Measurements from ENCODE around the gene RNF212B. TPM values are rescaled to one million over a fixed set of nuclear protein-coding genes. Genes with fewer than 3 reads are reported as not detected.

RNF212B gene
- total and polyA plus RNA-seq, 9 donors: not detected

DNA sequence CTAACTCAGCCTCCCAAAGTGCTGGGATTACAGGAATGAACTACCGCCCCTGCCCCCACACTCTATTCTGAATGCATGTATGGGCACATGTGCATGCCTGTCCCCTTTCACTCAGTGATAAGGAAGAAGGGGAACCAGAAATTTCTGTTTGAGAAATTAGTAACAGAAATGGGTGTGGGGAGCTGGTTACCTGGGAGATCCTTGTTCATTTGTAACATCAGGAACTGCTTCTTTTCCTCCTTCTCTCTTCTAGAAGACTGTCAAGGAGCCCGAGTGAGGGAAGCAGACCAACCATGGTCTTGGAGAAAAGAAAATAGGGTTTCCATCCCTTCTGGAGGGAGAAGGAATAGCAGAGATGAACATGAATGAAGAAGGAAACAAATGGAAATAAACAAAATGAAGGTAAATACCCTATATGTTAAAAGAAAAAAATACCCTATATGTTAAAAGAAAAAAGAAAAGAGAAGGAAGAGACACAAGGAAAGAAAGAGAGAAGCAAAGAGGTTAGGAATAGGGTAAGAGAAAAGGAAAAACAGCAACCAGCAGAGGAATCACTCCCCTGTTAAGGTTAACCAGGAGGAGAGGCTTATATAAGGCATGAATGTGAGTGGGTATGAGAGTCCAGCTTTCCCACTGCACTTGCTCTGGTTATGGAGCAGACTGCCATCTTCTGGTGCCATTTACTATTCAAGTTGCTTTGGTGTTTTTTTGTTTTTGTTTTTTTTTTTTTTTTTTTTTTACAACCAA lies 61.6 kb downstream of the RNF212B start:
- intact Hi-C loops (cut with DNase I): loop anchor here in 1 of 4 donors (10.0 kb wide), 1 partner anchor 175 kb away; no protein-coding TSS in a partner anchor

DNA sequence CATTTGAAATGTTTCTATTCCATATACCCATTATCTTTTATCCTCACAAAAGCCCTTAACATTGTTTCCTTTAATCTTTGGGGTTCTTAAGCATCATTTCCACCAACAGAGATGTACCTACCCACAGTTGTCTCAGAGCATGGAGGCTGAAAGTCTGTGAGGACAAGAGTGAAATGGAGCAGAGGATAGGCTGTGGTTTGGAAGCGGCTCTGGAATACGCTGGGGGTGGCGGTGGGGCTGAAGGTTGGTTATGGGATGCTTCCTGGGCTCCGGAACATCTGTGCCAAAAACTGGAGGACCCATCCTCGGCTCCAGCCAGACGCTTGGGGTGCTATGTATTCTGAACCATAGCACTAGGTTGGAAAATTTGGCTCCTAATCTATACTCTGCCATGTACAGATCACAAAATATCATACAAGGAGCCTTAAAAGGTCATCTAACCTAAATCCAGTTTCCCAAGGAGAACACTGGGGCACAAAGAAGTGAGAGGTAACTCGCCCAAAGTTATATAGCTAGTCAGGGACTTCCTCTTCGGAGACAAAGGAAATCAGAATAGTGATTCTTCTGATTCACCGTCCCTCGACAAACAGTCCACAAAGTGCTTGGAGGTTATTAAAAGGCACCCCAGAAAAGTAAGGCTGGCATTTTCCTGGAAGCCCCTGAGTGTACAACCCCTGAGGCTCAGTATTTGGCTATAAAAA lies 62.4 kb downstream of the RNF212B start:
- peak in 1 of 5 donors; percentile 54 for DNase-seq
- H3K27ac ChIP-seq: peak overlapping the region; percentile 92 to 94
- H3K4me3 ChIP-seq: peak overlapping the region; percentile 63
- TF ChIP-seq EP300 (IDR thresholded peaks at IDR 0.05) (no peak), POLR2A (IDR thresholded peaks at IDR 0.05) (no peak)
- no peaks in the 10 kb centered on the region for H3K27me3 ChIP-seq
- no peaks in the 10 kb centered on the region for H3K9me3 ChIP-seq
- no peaks in the 10 kb centered on the region for H3K4me1 ChIP-seq (ENCODE audit: insufficient read depth)
- intact Hi-C loops (cut with DNase I): loop anchor here in 2 of 4 donors (5.0 to 10.0 kb wide), 2 partner anchors 175 to 293 kb away; no protein-coding TSS in a partner anchor
- WGBS, 3 donors: 75 to 80% (median 78%) methylated on average over 10 of the region's 10 CpGs
- no peaks in the 10 kb centered on the region for H3K36me3 ChIP-seq

More for the DNA sequence above, 61.6 kb downstream of the RNF212B start:
- Histone ChIP-seq H3K27ac (no peak overlapping the region), H3K9me3 (no peaks in the 10 kb centered on the region), H3K27me3 (no peaks in the 10 kb centered on the region), H3K36me3 (no peaks in the 10 kb centered on the region), H3K4me1 (ENCODE audit: insufficient read depth) (no peaks in the 10 kb centered on the region), H3K4me3 (no peak overlapping the region)
- DNase-seq: peak in 1 of 5 donors; percentile 17
- TF ChIP-seq, protein P1, sequence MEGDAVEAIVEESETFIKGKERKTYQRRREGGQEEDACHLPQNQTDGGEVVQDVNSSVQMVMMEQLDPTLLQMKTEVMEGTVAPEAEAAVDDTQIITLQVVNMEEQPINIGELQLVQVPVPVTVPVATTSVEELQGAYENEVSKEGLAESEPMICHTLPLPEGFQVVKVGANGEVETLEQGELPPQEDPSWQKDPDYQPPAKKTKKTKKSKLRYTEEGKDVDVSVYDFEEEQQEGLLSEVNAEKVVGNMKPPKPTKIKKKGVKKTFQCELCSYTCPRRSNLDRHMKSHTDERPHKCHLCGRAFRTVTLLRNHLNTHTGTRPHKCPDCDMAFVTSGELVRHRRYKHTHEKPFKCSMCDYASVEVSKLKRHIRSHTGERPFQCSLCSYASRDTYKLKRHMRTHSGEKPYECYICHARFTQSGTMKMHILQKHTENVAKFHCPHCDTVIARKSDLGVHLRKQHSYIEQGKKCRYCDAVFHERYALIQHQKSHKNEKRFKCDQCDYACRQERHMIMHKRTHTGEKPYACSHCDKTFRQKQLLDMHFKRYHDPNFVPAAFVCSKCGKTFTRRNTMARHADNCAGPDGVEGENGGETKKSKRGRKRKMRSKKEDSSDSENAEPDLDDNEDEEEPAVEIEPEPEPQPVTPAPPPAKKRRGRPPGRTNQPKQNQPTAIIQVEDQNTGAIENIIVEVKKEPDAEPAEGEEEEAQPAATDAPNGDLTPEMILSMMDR (IDR thresholded peaks at IDR 0.05): no peak
- TF ChIP-seq EP300 (IDR thresholded peaks at IDR 0.05) (no peak), POLR2A (IDR thresholded peaks at IDR 0.05) (no peak)
- 82 to 95% (median 89%) methylated on average over 2 of the region's 2 CpGs for WGBS, 3 donors

DNA sequence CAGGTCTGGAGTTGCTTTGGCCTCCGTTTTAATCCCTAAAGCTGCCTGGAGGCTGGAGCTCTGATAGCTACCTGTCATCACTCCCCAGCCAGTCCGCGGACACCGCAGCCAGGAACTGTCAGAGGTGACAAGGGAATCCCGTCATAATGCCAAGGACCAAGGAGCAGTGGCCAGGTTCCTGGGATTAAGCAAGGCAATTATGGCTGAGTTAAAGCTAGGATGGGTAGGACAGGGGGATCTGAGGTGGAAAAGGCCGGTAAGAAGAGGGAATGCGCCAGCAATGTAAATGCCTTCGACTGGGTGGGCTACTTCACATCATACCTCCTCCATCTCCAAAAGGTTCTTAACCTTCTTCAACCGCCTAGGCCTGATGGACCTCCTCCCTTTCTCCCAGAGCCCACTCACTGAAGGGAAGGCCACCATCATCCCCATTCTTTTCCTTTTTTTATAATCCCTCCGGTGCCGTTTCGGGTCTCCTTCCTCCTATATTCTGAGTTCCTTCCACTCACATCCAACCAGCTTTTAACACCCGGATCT lies 63.0 kb downstream of the RNF212B start:
- Histone ChIP-seq H3K36me3 (no peaks in the 10 kb centered on the region), H3K27ac (peak overlapping the region; percentile 92 to 94), H3K27me3 (no peaks in the 10 kb centered on the region), H3K4me3 (peak overlapping the region; percentile 63), H3K9me3 (no peaks in the 10 kb centered on the region), H3K4me1 (ENCODE audit: insufficient read depth) (no peaks in the 10 kb centered on the region)
- DNase-seq: peak in 4 of 5 donors; percentile 48 to 63 (median 59)
- TF ChIP-seq, protein P1 (IDR thresholded peaks at IDR 0.05): no peak
- no peak for TF ChIP-seq EP300 (IDR thresholded peaks at IDR 0.05)
- no peak for TF ChIP-seq POLR2A (IDR thresholded peaks at IDR 0.05)
- intact Hi-C loops (cut with DNase I): loop anchor here in 1 of 4 donors (5.0 kb wide), 1 partner anchor 293 kb away; no protein-coding TSS in a partner anchor
- WGBS, 3 donors: 2 to 5% (median 3%) methylated on average over 13 of the region's 13 CpGs

DNA sequence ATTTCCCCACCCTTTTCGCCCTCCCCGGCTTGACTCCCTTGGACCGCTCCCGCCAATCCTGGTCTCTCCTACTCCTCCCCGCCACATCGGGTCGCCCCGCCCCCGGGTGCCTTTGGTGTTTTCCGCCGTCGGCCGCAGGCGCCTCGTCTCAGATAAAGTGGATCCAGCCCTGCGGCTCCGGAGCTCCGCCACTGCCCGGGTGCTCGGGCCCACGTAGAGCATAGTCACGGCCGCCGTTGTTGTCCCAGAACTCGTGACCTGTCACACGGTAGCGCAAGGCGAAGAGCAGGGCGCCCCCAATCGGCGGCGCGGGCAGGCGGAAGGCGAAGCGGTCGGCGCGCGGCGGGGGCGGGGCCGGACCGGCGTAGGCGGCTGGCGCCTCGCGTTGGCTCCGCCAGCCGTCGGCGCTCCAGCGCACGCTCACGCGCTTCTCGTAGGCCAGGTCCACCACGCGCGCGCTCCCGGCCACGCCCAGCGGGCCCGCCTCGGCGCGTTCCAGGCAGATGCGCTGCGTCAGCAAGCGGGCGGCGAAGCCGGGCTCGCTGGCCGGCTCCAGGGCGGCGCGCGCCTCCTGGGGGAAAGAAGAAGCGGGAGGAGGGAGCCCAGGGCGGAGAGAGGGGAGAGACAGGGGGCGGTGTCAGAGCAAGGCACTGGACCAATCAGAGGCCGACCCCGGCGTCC lies 63.7 kb downstream of the RNF212B start:
- peak; percentile 98 to 99 (median 98) for DNase-seq
- no peaks in the 10 kb centered on the region for H3K4me1 ChIP-seq (ENCODE audit: insufficient read depth)
- peak; percentile 67 for TF ChIP-seq POLR2A (IDR thresholded peaks at IDR 0.05)
- TF ChIP-seq, protein P1 (IDR thresholded peaks at IDR 0.05): peak; percentile 51 to 99 (median 99)
- TF ChIP-seq EP300 (IDR thresholded peaks at IDR 0.05): peak; percentile 41
- peak overlapping the region; percentile 63 for H3K4me3 ChIP-seq
- no peaks in the 10 kb centered on the region for H3K27me3 ChIP-seq
- 0 to 1% (median 1%) methylated on average over 45 to 87 of the region's 87 CpGs for WGBS, 3 donors
- H3K36me3 ChIP-seq: no peaks in the 10 kb centered on the region
- peak overlapping the region; percentile 92 to 94 for H3K27ac ChIP-seq
- intact Hi-C loops (cut with DNase I): loop anchor here in 1 of 4 donors (5.0 kb wide), 1 partner anchor 294 kb away; no protein-coding TSS in a partner anchor
- no peaks in the 10 kb centered on the region for H3K9me3 ChIP-seq
